HG03432 (cell line): ENCODE results near the gene HDAC4.

Source experiments
- ATAC-seq: cut with Tn5 transposase; IDR thresholded peaks from one replicate; pipeline ENCODE4 v1.9.1; 2021; ENCODE audit warnings: mild to moderate bottlenecking, moderate library complexity; ENCODE audit not compliant: unreplicated experiment

HDAC4 gene

DNA sequence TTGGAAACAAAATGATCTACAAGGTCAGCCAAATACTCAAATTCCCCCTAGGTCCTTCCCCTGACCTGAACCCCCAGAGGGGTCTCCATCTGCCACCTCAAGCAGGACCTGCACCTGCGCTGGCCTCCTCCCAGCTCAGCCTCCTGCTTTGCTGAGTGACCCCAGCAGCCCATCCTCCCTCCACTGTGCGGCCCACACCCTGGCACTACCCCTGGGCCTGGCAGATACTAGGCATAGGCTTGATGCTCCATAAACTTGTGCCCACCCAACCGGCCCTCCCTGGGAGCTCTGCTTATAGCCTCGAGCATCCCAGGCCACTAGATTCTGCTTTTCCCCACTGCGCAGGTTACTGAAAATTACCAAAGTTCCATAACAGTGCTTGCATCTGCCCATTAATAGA, 156.2 kb downstream of the HDAC4 start:
- no peak for ATAC-seq

DNA sequence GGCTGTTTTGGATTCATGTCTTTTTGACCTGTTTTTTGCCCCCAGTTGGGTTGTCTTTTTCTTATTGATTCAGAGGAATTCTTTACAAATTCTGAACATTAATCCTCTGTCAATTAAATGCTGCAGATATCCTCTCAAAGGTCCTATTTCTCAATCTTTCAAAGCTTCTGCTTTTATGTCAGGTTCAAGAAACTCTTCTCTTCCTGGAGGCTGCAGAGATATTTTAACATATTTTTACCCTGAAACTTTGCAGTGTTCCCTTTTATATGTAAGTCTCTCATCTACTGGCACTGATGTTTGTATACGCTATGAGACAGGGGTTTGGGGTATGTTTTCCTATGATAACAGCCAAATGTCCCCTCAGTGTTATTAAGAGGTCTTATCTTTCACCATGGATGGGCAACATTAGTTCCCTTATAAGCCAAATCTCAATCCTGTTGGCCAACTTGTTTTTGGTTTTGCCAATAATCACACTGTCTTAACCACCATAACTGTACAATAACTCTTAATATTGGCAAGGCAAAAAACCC, 159.3 kb downstream of the HDAC4 start:
- no peak for ATAC-seq

DNA sequence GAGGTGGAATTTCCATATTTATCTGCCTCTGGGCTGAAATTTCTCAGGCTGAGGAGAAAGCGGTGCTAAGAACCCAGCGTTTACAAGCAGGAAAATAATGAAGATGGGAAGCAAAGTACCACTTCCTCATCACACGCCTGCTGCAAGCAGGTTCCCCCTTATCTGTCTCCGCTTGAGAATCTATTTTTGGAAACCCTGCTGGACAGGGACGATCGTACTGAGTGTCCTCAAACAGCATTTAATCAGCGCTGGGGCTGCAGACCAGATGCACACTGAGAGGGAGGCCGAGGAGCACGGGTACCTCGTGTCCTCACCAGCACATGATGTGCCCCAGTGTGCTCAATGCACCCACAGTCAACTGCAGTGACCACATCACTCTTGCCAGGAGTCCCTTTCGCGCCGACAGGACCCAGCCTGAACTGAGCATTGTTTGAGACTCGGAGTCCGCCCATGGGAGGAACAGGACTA, 160.4 kb downstream of the HDAC4 start:
- ATAC-seq, result no peak

- no peak for ATAC-seq
Measured at GRCh38 chr2:239239607-239240413, 161.0 kb downstream of the HDAC4 start.

- no peak for ATAC-seq
Measured at GRCh38 chr2:239238839-239239606, 161.8 kb downstream of the HDAC4 start.

- ATAC-seq, result no peak
Measured at GRCh38 chr2:239238381-239238780, 162.4 kb downstream of the HDAC4 start.

- no peak for ATAC-seq
Measured at GRCh38 chr2:239236808-239237205, 164.0 kb downstream of the HDAC4 start.

- no peak for ATAC-seq
Measured at GRCh38 chr2:239236043-239236807, 164.6 kb downstream of the HDAC4 start.

GRCh38 chr2:239235311-239235710, 165.5 kb downstream of the HDAC4 start:
- no peak for ATAC-seq

GRCh38 chr2:239234191-239235175, 166.3 kb downstream of the HDAC4 start:
- ATAC-seq, result no peak

GRCh38 chr2:239233576-239233975, 167.2 kb downstream of the HDAC4 start:
- no peak for ATAC-seq

DNA sequence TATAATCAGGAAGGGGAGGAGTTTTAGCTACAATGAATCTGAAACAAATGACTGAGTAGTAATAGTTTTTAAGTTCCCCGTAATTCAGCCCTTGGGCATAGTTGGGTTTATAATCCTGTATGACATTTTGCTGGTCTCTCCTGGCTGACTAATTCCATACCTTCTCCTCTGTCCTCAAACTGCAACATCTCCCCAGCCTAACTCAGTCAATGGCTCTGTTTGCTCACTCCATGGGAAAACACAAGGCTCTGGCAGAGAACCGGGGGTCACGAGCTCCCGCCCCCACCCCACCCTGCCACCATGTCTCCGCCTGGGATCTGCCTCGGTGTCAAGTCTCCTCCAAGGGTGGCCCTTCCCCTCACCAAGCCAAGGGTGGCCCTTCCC, 168.6 kb downstream of the HDAC4 start:
- no peak for ATAC-seq

DNA sequence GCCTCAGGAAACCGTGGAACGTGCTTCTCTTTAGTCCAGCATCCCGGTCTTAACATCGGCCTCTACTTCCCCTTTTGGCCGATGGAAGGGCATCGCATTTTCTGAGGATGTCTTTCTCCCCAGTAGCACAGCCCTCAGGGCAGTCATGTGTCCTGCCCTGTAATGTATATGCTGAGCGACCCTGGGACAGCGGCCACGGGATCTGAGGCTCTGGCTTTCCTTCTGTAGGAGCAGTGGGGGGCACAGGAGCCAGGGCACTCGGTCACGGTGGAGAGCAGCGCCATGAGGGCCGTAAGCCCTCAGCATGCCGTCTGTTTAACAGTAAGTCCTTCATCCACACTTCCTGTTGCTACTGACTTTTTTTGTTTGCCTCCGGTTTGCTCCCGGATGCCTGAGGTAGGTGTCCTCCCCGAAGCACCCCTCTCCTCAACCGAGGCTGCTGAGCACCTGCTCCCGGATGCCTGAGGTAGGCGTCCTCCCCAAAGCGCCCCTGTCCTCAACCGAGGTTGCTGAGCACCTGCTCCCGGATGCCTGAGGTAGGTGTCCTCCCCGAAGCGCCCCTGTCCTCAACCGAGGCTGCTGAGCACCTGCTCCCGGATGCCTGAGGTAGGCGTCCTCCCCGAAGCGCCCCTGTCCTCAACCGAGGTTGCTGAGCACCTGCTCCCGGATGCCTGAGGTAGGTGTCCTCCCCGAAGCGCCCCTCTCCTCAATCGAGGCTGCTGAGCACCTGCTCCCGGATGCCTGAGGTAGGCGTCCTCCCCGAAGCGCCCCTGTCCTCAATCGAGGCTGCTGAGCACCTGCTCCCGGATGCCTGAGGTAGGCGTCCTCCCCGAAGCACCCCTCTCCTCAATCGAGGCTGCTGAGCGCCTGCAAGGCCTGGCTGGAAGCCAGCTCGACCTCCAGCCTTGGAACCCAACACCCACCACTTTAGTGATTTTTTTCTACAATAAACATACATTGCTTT, 169.3 kb downstream of the HDAC4 start:
- no peak for ATAC-seq

- ATAC-seq, result no peak
Measured at GRCh38 chr2:239230318-239231052, 170.3 kb downstream of the HDAC4 start.

DNA sequence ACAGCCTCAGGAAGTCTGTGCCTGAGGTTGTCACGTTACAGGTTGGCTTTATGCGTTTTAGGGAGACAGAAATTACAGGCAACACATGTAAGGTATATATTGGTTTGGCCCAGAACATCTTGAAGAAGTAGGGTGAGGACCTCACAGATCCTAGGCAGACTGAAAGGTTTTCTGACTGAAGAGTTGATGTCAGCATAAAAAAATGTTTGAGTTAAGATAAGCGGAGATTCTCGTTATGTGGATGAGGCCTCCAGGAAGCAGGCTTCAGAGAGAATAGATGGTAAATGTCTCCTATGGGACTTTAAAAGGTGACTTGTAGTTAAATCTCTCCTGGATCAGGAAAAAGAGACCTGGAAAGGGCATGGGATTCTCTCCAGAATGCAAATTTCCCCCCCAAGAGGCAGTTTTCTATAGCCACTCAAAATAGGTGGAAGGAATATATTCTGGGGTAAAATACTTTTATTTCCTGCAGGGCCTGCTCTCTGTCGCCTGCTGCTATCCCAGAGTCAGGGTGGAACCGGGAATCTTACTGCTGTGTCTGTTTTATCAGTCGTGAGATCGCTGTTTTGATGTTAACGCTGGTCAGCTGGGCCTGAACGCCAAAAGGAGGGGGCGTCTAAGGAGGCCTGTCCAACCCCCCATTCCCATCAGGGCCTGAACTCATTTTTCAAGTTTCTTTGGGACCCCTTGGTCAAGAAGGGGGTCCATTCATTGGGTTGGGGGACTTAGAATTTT, 171.1 kb downstream of the HDAC4 start:
- ATAC-seq, result no peak

GRCh38 chr2:239227661-239228371, 173.0 kb downstream of the HDAC4 start:
- ATAC-seq, result no peak
